Measurements from ENCODE around the gene AEBP2.

DNA sequence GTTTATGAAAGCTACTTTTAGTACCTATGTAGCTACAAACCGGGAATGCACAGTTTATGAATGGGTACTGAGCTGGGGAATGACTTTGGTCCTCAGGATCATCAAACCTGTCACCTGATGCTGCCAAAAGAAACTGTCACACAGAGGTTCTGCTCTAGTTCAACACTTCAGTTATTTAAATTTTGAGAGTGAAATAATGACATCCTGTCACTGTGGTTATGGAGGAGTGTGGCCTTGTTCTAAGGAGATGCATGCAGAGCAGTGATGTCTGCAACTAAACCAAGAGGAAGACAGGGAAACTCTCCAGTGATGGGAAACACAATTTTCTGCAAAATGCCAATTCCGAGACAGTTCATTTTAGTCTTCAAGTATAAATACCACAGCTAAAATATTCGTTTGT is 4.8 kb upstream of the AEBP2 start:
- TF ChIP-seq CTCF (IDR thresholded peaks at IDR 0.05; ENCODE audit: low read depth, low read length) (no peak), EZH2phosphoT487 (IDR thresholded peaks at IDR 0.05; ENCODE audit: low read depth) (no peak)

Measured in OCI-LY3 (cell line).